GM18508 (cell line): ENCODE results near the gene CHD5.

ENCODE experiments used
- ATAC-seq: cut with Tn5 transposase; IDR thresholded peaks from one replicate; pipeline ENCODE4 v1.9.1; 2021; ENCODE audit warnings: moderate number of reproducible peaks; ENCODE audit not compliant: insufficient read depth, unreplicated experiment

CHD5 gene

DNA sequence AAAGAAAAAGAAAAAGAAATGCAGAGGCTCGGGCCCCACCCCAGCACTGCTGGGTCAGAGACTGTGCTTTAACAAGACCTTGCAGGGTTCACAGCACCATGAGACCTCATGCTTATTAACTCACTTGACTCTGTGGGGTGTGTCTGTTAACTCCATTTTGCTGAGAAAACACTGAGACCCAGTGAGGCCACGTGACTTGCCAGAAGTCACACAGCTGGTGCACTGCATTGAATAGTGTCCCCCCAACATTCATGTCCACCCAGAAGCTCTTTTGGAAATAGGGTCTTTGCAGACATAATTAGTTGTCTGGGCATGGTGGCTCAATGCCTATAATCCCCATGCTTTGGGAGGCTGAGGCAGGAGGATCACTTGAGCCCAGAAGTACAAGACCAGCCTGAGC lies 39.7 kb downstream of the CHD5 start:
- ATAC-seq = no peak

DNA sequence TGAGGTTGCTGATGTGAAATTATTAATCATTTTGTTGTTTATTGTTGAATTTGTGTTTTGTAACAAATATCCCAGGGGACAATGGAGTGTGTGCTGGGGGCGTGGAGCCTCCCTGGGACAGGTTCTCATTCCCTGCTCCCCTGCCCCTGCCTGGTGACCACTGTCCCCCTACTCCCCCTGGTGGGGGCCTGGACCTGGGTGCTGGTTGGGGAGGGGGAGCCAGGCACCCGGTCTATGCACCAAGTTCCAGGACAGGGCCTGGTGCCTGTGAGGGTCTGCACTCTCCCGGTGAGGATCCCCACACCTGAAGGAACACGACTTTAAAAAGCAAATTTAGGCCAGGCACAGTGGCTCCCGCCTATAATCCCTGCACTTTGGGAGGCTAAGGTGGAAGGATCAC lies 42.4 kb downstream of the CHD5 start:
- no peak for ATAC-seq

DNA sequence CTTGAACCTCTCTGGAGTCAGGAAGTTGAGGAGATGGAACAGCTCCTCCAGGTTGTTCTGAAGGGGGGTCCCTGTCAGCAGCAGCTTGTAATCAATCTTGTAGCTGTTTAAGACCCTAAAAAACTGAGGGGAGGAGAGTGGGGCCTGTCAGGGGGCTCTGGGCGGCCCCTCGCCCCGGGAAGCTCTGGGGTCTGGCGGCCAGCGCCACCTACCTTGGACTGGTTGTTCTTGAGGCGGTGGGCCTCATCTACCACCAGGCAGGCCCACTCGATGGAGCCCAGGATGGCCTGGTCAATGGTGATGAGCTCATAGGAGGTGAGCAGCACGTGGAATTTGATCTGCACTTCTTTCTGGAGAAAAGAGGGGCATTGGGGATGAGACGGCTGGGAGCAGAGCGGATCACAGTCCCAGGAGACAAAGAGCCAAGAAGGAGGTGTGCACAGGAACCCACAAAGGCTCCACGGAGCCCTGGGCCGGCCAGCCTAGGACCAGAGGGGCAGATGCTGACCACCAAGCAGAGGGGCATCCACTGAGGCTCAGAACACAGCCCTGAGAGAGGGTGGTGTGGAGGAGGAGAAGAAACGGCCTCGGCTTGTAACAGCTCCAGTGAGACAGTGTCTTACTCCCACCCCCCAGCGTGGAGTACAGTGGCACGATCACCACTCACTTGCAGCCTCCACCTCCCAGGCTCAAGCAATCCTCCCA lies 43.5 kb downstream of the CHD5 start:
- no peak for ATAC-seq

DNA sequence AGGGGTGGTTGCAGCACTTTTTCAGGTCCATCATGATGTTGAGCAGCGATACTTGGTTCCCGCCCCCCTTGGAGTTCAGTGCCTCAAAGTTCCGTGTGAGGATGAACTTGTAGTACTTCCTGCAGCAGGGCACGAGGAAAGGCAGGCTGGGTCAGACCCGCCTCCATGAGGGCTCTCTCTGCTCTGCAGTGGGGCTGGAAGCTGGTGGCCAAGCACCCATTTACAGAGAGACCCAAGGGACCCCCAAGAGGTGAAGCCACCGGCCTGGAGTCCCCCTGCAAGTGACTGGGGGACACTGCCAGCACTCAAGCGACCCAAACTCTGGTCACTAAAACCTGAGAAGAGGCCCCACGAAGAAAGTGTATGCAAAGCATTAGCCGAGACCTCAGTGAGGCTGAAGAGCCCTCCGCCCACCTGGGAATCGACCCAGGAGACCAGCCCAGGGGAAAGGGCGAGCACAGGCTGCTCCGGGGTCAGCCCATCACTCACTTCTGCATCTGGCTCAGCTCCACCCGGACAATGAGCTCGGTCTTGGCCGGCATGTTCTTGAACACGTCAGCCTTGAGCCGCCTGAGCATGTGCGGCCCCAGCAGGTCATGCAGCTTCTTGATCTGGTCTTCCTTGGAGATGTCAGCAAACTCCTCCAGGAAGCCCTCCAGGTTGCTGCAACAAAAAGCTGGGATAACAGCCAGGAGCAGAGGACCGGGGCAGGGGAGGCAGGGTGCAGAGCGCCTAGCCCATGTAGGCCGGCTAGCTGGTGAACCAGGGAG lies 45.2 kb downstream of the CHD5 start:
- ATAC-seq = no peak

DNA sequence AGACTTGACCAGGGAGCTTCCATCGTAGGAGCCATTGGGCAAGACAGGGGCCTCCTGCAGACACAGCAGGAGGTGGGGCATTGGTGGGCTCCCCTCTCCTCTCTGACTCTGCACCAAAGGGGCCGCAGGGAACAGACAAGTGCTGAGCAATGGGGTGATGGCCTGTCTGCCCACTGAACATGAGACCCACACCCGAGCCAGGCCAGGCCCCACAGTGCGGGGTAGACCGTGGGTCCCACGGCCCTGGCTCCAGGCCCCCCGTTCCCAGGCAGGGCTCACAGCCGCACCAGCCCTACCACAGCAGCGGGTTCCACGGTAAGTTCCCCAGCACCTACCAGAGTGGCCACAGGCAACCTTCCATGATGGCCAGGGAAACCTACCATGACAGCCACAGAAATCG lies 45.9 kb downstream of the CHD5 start:
- ATAC-seq = no peak

DNA sequence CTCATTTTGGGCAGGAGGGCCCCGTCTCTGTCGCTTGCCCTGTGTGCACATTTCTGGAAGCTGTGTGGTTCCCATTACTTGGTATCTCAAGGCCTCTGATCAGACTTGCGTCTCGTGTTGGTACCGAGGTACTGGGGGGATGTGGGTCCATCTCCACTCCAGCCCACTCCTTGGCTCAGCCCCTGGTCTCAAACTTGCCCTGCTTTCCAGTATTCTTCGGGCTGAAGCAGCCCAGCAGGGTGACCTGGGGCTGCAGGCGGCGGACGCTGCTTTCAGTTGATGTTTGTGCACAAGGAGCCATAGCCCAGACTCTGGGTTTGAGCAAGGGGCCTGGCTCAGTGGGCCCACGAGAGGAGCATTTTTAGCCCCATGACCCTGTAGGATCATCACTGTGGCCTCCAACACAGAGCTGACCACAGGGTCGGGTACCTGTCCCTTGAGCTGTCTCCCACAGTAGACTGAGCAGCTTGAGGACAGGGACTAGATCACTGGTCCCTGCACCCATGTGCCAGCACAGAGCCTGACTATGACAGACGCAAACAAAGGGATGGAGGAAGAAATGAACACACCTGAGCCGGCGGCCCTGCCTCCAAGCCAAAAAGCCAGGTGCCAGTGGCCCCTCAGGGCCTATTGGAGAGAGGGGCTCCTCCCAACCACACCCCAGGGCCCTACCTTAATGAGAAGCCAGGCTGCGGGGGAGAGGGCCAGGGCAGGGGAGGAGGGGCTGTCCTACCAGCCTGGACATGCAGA lies 46.8 kb downstream of the CHD5 start:
- no peak for ATAC-seq

DNA sequence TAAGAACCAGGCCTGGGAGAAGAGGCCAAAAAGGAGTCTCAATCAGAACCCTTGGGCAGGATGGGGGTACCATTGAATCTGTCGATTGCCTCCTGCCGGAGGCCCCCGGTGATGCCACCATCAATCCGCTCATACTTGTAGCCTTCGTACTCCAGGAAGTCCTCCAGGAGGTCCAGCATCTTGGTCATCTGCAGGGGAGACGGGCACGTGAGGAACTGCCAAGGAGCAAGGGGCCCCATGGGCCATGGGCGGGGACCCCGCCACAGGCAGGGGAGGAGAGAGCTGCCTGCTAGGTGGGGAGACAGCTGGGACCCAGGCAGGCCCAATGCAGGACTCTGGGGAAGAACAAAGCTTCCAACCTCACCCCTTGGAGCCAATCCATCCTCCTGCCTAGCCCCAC lies 48.6 kb downstream of the CHD5 start:
- ATAC-seq = no peak

DNA sequence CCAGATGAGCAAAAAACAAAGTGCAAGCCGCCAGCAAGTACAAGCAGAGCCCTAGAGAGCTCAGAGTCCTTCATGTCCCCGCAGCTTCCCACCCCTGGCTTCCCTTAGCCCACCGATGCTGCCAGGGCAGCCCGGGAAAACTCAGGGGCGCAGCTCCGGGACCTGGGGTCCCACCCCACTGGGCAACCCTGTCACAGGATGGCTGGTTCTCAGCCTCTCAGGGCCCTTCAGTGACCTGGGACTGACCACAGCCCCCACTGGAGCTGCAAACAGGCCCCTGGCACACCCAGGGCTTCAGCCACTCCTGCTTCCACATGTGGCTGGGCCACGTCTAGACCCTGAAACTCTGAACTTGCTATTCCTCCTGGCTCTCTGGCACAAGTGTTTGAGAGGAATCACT lies 49.5 kb downstream of the CHD5 start:
- ATAC-seq = no peak

DNA sequence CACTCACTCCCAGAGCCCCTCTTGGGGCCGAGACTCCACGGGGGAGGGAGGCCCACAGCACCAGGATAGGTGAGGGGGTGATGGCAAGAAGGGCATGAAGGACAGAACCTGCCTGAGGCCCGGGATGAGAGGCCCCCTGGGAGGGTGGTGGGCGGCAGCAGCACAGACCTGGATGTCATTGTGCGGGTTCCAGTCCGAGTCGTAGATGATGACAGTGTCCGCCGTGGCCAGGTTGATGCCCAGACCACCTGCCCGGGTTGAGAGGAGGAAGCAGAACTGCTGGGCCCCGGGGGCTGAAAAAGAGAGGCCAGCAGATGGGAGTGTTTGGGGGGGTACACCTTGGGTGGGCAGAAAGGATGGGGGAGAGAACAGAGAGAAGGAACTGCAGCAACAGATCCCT lies 50.1 kb downstream of the CHD5 start:
- no peak for ATAC-seq

DNA sequence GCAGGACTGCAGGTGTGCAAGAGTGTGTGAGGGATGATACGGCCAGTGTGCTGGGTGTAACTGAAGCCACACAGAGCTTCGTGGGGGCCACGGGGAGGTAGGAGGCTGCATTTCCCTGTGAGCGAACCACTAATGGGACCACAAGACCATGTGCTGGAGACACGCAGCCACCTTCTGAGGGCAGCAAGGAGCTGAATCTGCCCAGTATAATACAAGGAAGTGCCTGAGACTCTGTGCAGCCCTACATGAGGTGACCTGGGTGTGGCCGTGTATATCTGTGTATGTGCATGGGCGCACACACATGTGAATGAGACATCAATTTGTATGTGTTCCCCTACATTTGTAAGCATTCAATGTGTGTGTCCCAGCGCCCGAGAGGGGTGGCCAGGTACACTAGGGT lies 50.8 kb downstream of the CHD5 start:
- ATAC-seq = no peak

DNA sequence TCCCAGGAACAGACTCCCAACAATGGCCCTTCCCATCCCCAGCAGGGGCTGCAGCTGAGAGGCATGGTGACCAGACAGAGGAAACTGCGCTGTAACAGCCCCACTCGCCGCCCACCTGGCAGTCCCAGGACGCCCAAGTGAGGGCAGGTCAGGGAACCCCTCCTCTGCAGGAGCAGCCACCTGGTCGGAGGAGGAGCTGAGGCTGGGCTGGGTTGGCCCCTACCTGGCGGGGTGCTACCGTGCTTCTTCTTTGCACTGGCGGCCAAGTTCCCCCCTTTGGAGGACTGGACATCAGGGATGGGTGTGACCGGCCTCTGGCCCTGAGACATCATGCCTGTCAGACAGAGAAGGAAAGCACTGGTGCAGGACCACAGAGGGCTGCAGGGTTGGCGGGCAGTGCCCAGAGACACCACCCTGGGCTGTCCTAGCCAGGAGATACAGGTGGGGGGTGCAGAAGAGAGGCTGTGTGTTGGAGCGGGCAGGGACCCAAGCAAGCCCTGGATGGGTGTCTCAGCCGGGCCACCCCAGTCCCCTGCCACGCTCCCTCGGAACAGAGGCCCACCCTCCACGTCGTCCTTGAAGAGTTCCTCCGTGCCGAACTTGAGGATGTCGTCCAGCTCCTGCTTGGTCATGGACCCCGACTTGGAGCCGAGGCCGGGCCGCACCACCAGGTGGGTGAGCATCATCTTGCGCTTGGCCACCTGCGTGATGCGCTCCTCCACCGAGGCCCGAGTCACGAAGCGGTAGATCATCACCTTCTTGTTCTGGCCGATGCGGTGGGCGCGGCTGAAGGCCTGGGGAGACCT lies 51.6 kb downstream of the CHD5 start:
- ATAC-seq = no peak

DNA sequence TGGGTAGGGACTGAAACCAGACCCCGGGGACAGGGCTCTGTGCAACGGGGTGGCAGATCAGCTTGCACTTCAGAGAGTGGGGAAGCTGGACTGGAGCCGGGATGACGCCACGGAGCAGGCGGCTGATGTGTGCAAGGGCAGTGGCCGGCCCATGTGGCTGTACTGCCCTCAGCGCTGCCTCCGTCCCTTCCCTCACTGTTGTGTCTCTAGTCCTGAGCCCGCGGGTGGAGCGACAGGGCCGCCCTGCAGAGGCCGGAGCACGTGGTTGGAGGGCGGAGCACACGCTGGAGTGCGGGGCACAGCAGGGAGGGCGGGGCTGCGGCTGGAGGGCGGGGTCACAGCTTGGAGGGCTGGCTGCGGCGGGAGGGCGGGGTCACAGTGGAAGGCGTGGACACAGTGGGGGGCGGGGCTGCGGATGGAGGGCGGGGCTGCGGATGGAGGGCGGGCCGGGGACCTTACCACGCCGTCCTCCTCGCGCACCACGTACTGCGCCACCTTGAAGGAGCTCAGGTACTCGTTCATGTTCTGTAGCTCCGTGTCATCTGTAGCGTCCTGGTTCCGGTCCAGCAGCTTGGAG lies 52.4 kb downstream of the CHD5 start:
- ATAC-seq = no peak

DNA sequence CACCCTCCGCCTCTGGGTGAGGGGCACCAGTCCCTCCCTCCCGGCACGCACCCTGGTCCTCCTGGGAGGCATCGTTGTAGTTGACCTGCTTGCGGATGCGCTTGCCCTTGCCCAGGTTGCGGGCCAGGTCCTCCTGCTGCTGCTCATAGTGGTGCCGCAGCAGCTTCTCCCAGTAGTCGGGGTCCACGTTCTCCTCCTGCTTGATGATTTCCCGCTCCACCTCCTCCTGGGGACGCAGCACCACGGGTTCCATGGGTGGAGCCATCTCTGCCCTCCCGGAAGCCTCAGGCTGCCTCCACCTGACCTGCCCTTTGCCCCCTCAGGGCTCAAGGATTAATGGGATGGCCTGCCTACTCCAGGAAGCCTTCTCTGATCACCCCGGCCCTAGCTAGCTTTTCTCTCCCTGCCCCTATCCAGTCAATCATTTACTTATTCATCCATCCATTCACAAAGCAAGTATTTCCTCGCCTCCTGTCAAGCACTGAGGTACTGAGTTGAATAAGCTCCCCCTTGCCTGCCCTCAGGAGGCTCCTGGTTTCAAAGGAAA lies 53.5 kb downstream of the CHD5 start:
- ATAC-seq = no peak

DNA sequence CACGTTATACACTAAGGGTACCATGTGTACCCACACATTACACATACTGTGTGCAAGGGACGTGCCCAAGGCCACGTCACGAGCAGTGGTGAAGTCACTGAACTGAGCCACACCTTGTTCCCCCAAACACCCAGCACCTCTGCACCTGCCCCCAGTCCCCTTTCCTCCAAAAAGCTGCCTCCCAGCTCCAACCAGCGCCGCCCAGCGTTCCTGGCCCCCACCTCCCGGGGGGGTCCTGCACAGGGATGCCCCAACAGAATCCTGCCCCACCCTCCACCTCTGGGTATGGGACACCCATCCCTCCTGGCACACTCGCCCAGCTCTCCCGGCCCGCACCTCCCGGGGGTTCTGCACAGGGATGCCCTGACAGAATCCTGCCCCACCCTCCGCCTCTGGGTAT lies 54.1 kb downstream of the CHD5 start:
- no peak for ATAC-seq

DNA sequence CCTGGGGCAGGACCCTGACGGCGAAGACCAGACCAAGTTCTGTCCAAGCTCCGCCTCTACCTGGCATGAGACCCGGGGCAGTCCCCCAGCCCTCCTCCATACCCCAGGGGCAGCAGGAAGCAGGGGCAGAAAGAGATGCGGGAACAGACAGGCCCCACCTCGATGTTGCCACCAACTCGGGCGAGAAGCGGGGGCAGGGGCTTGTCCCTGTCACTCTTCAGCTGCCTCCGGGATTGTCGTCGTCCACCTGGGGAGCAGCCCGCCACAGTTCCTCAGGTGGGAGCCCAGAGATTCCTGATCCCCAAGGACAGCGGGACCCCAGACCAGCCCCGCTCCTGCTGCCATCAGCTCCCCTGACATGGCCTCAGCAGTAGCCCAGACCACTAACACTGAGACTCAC lies 54.8 kb downstream of the CHD5 start:
- no peak for ATAC-seq

DNA sequence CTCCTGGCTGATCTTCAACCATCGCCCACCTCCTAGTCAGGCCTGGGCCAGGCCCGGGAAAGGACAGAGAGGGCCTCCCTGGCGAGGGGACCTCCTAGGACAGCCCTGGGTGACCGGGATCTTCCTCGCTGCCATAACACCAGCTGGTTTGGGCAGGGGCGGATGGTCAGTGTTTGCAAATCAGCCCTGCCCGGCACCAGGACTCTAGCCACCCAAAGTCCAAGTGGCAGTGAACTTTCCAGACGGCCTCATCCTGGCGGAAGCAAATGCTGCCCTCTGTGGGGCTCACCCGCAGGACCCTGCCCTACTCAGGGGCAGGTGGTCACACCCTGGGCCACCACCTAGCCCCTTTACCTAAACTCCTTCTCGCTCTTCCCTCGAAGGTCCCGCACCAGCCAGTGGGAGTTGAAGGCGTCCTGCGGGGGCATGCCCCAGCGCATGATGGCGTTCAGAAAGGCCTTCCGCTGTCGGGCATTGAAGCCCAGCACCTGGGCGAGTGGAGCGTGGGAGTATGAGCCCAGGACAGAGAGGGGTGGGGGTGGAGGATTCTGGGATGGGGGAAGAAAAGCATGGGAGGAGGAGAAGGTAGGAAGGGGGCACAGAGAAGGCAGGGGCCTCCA lies 55.3 kb downstream of the CHD5 start:
- no peak for ATAC-seq

DNA sequence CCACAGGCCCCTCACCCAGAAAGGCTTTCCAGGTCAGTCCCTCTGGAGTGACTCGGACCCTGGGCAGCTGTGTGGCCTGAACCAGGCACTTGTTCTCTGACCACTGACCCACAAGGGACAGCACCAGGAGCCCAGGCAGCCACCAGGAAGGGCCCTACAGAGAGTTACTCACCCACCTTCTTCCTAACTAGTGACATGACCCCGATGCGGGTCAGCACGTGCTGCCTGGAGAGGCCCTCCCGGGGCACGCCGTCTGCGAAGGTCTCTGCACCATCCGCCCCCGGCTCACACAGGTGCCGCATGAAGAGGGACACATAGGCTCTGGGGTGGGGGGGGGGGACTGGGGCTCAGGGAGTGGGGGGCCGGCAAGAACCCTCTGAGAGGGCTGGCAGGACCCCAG lies 55.8 kb downstream of the CHD5 start:
- no peak for ATAC-seq

DNA sequence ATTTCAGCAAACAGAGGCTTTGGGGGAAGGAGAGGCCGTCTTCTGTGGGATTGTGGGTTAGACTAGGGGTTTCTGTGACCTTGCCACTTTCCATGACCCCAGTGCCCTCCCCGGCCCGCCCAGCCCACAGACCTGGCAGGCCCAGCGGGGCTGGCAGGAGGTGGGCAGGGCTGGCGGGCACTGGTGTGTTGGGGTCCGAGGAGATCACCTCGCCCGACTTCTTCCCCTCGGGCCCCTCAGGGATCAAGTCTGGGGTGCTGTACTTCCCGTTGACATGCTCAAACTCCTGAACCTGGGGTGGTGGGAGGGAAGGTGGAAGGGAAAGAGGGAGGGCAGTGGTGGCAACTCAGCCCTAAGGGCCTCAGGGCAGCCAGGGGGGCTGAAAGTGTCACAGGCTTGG lies 56.3 kb downstream of the CHD5 start:
- ATAC-seq = no peak

DNA sequence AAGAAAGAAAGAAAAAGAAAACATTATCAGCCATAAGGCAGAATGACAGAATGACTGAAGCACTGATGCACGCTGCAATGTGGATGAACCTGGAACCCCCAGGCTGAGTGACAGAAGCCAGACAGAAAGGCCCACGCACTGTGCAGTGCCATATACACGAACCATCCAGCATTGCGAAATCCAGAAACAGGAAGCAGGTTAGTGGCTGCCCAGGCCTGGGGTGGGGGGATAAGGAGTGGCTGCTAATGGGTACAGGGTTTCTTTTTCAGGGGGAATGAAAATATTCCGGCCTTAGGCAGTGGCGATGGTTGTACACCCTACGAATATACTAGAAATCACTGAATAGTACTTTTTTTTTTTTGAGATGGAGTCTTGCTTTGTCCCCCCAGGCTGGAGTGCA lies 57.0 kb downstream of the CHD5 start:
- ATAC-seq = no peak
